ENCODE measurements around the gene PLK5. TPM values are rescaled to one million over a fixed set of nuclear protein-coding genes. Genes with fewer than 3 reads are reported as not detected.

PLK5 gene
- total RNA-seq, 2 experiments from 2014 or later, result not detected

DNA sequence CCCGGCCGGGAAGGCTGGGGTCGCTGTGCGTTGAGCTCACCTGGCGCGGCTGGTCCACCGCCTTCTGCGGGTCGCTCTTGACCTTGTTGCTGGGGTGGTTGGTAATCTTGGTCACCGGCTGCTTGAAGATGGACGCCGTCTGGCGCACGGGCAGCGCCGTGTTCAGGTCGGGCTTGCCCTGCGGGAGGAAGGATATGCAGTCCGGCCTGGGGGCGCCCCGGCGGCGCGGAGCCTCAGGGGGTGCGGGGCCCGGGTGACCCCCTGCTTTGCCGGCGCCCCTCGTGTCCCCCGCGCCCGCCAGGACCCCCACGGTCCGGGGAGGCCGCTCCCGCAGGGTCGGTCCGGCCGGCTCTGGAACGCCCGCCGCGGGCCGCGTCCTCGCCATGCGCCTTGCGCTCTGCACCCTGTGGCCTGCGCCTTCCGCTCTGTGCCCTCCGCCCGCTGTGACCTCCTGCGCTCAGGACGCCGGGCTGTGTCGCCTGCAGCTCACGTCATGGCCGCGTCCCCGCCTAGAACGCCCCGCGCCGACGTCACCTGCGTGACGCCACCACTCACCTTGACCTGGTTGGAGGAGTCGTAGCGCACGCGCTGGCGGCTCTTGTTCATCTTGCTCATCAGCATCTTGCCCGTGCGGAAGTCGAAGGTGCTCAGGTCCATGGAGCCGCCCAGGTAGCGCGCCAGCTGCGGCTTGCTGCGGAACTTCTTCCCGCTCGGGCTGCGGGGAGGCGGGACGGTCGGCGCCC, 60.8 kb downstream of the PLK5 start:
- peaks cover 1% of the 10 kb centered on the region for H3K36me3 Mint-ChIP-seq
- H3K27ac Mint-ChIP-seq, result no peak overlapping the region
- H3K4me3 Mint-ChIP-seq, result no peak overlapping the region
- H3K9me3 Mint-ChIP-seq, result no peaks in the 10 kb centered on the region
- no peak for ATAC-seq (ENCODE audit: low read depth)
- H3K4me1 Mint-ChIP-seq, result peaks cover 3% of the 10 kb centered on the region
- POLR2A ChIA-PET, result no interaction called here
- no peaks in the 10 kb centered on the region for H3K27me3 Mint-ChIP-seq
- DNase-seq, result no peak

DNA sequence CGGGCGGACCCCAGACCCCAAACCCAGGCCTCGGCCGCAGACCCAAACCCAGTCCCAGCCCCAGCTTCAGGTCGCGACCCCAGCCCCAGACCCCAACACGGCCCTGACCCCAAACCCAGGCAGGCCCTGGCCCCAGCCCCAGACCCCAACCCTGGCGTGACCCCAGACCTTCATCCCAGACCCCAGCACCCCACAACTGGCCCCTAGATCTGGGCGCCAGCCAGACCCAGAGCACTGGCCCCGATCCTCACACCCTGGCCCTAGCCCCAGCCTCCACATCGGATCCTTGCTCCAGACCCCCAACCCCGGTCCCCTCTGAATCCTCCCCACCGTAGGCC, 61.3 kb downstream of the PLK5 start:
- POLR2A ChIA-PET, result interaction anchor here (0.5 kb wide), 1 partner anchor 578 kb away, joined by 3 read pairs; the partner anchor contains the start of gene DOT1L
- H3K27ac Mint-ChIP-seq, result no peak overlapping the region
- no peaks in the 10 kb centered on the region for H3K27me3 Mint-ChIP-seq
- H3K4me1 Mint-ChIP-seq, result peaks cover 4% of the 10 kb centered on the region
- no peak overlapping the region for H3K4me3 Mint-ChIP-seq
- DNase-seq, result no peak
- no peaks in the 10 kb centered on the region for H3K9me3 Mint-ChIP-seq
- ATAC-seq (ENCODE audit: low read depth), result no peak
- H3K36me3 Mint-ChIP-seq, result peaks cover 3% of the 10 kb centered on the region

Other genes with a start within 250 kb of the PLK5 start
- 10 to 100 TPM; 44.5 to 48.3 TPM for gene FAM174C, start 248.5 kb upstream of the PLK5 start, total RNA-seq
- gene EFNA2, start 238.2 kb upstream of the PLK5 start, total RNA-seq, result not detected
- gene NDUFS7, start 140.2 kb upstream of the PLK5 start, total RNA-seq, result 100 to 1,000 TPM; 103 to 106 TPM
- 10 to 100 TPM; 17.9 to 18.9 TPM for gene GAMT, start 122.5 kb upstream of the PLK5 start, total RNA-seq
- 100 to 1,000 TPM; 214 to 217 TPM for gene DAZAP1, start 116.5 kb upstream of the PLK5 start, total RNA-seq
- 1,000 to 10,000 TPM; 1,438 to 1,457 TPM for gene RPS15, start 85.7 kb upstream of the PLK5 start, total RNA-seq
- gene APC2, start 74.0 kb upstream of the PLK5 start, total RNA-seq, result under 1 TPM; 0.06 to 0.11 TPM
- 10 to 100 TPM; 48.0 to 51.2 TPM for gene C19orf25, start 44.9 kb upstream of the PLK5 start, total RNA-seq
- gene PCSK4, start 33.7 kb upstream of the PLK5 start, total RNA-seq, result 1 to 10 TPM; 6.7 to 9.7 TPM
- 1 to 10 TPM; 2.2 to 2.8 TPM for gene REEP6, start 32.9 kb upstream of the PLK5 start, total RNA-seq
- gene ADAMTSL5, start 11.1 kb upstream of the PLK5 start, total RNA-seq, result 1 to 10 TPM; 1.8 to 2.1 TPM
- 1 to 10 TPM; 7.0 to 7.8 TPM for gene MEX3D, start 44.2 kb downstream of the PLK5 start, total RNA-seq
- 10 to 100 TPM; 68.9 to 72.7 TPM for gene MBD3, start 68.8 kb downstream of the PLK5 start, total RNA-seq
- 100 to 1,000 TPM; 176 to 181 TPM for gene UQCR11, start 81.4 kb downstream of the PLK5 start, total RNA-seq
- gene TCF3, start 128.5 kb downstream of the PLK5 start, total RNA-seq, result 100 to 1,000 TPM; 102 to 109 TPM
- not detected for gene ONECUT3, start 229.4 kb downstream of the PLK5 start, total RNA-seq

All from activated naive CD8-positive, alpha-beta T cell treated with anti-CD3 and anti-CD28 coated beads, Interleukin-2, amount 10 ng/mL, durations not matched to agents 7 days and 5 days (primary cell).